ENCODE data around the gene CBX8. TPM values are rescaled to one million over a fixed set of nuclear protein-coding genes. Genes with fewer than 3 reads are reported as not detected.

The CBX8 gene
- total and polyA plus RNA-seq, 10 donors, result 2.1 to 5.6 (median 3.4) TPM

- H3K27ac ChIP-seq, result peak overlapping the region in 7 of 8 donors; percentile 26 to 77 (median 57)
- H3K27me3 ChIP-seq (replicated peaks in 1 of 7), result peaks cover 18 to 97% (median 59%) of the 10 kb centered on the region in 7 donors
- intact Hi-C loops (cut with DNase I; ENCODE audit: low total_unique reads), result loop anchor here (5.0 to 10.0 kb wide), 2 partner anchors 42 to 141 kb away; no protein-coding TSS in a partner anchor
- peaks cover 0 to 4% (median 0%) of the 10 kb centered on the region in 8 donors for H3K9me3 ChIP-seq
- H3K4me1 ChIP-seq, result peaks cover 39 to 66% (median 64%) of the 10 kb centered on the region in 6 donors
- H3K4me3 ChIP-seq, result peak overlapping the region; percentile 26 to 96 (median 40)
- H3K36me3 ChIP-seq, result no peaks in the 10 kb centered on the region
- 1 to 3% (median 1%) methylated on average over 31 to 89 of the region's 89 CpGs for WGBS, 5 donors
- TF ChIP-seq POLR2A (IDR thresholded peaks at IDR 0.05) (no peak), CTCF (IDR thresholded peaks at IDR 0.05 in 8 of 11, conservative IDR thresholded peaks at IDR 0.05 in 3 of 11) (peak in 1 of 11 experiments; percentile 9), POLR2AphosphoS5 (IDR thresholded peaks at IDR 0.05) (peak; percentile 59 to 82 (median 79))
- peak; percentile 86 for DNase-seq
Measured at GRCh38 chr17:79843816-79844800, 47.2 kb upstream of the CBX8 start.

- Histone ChIP-seq H3K4me1 (peaks cover 39 to 66% (median 64%) of the 10 kb centered on the region in 6 donors), H3K27ac (peak overlapping the region in 5 of 8 donors; percentile 57 to 77 (median 59)), H3K9me3 (peaks cover 0 to 4% (median 0%) of the 10 kb centered on the region in 8 donors), H3K27me3 (replicated peaks in 1 of 7) (peaks cover 18 to 90% (median 59%) of the 10 kb centered on the region in 7 donors), H3K4me3 (peak overlapping the region; percentile 26 to 96 (median 40)), H3K36me3 (no peaks in the 10 kb centered on the region)
- TF ChIP-seq POLR2AphosphoS5 (IDR thresholded peaks at IDR 0.05), result peak in 1 of 3 donors; percentile 14
- TF ChIP-seq CTCF (IDR thresholded peaks at IDR 0.05 in 8 of 11, conservative IDR thresholded peaks at IDR 0.05 in 3 of 11), result no peak
- intact Hi-C loops (cut with DNase I; ENCODE audit: low total_unique reads), result loop anchor here (5.0 to 10.0 kb wide), 2 partner anchors 41 to 141 kb away; no protein-coding TSS in a partner anchor
- 0 to 1% (median 1%) methylated on average over 24 to 39 of the region's 39 CpGs for WGBS, 5 donors
- no peak for DNase-seq
Measured at GRCh38 chr17:79843474-79843815, 46.6 kb upstream of the CBX8 start.

GRCh38 chr17:79842656-79843473 is 46.0 kb upstream of the CBX8 start:
- Histone ChIP-seq H3K27me3 (replicated peaks in 1 of 7) (peaks cover 18 to 85% (median 59%) of the 10 kb centered on the region in 7 donors), H3K36me3 (no peaks in the 10 kb centered on the region), H3K9me3 (peaks cover 0 to 4% (median 0%) of the 10 kb centered on the region in 8 donors), H3K4me1 (peaks cover 39 to 70% (median 66%) of the 10 kb centered on the region in 6 donors), H3K4me3 (peak overlapping the region; percentile 26 to 96 (median 40)), H3K27ac (peak overlapping the region in 1 of 8 donors; percentile 75)
- intact Hi-C loops (cut with DNase I; ENCODE audit: low total_unique reads), result loop anchor here (5.0 to 10.0 kb wide), 2 partner anchors 41 to 142 kb away; no protein-coding TSS in a partner anchor
- TF ChIP-seq CTCF (IDR thresholded peaks at IDR 0.05 in 8 of 11, conservative IDR thresholded peaks at IDR 0.05 in 3 of 11), result no peak
- no peak for TF ChIP-seq POLR2A (IDR thresholded peaks at IDR 0.05)
- WGBS, 5 donors, result 0 to 7% (median 2%) methylated on average over 23 to 66 of the region's 66 CpGs
- DNase-seq, result no peak

All from spleen (tissue), 11 donors.